ENCODE measurements around the gene INSYN2A. TPM values are rescaled to one million over a fixed set of nuclear protein-coding genes. Genes with fewer than 3 reads are reported as not detected.

Gene INSYN2A
- total and polyA plus RNA-seq, 2 experiments from 2014 or later = 0.28 to 1.3 TPM

- Mint-ChIP-seq H3K4me1 (peaks cover 25% of the 10 kb centered on the region), H3K36me3 (ENCODE audit: low read depth) (no peaks in the 10 kb centered on the region; the same call in 2 of the 3 replicates), H3K27me3 (ENCODE audit: insufficient read depth, low read depth, poor library complexity) (peaks cover 16% of the 10 kb centered on the region), H3K9me3 (no peaks in the 10 kb centered on the region), H3K4me3 (no peak overlapping the region), H3K27ac (no peak overlapping the region)
- H3K4me3 ChIP-seq = no peak overlapping the region
- ATAC-seq (no peak), DNase-seq (ENCODE audit: low spot score) (no peak)
- no peaks in the 10 kb centered on the region for H3K9me2 ChIP-seq (ENCODE audit: insufficient read depth)
- H2AFZ ChIP-seq = no peak overlapping the region
- H3K79me2 ChIP-seq (replicated peaks; ENCODE audit: insufficient read depth) = no peaks in the 10 kb centered on the region; the same call in 1 of the 2 replicates
- peaks cover 3% of the 10 kb centered on the region; the same call in 1 of the 2 replicates for H4K20me1 ChIP-seq (replicated peaks; ENCODE audit: insufficient read depth)
- TF ChIP-seq STAT1 (IDR thresholded peaks at IDR 0.05; ENCODE audit: unreplicated experiment) = no peak
- no peak for TF ChIP-seq CREB1 (CRISPR knock-in tag; IDR thresholded peaks at IDR 0.05; ENCODE audit: low read depth)
- no peak for TF ChIP-seq ETS1 (IDR thresholded peaks at IDR 0.05)
- TF ChIP-seq ZNF114 (CRISPR knock-in tag; IDR thresholded peaks at IDR 0.05) = no peak
- no peak for TF ChIP-seq EZH2 (IDR thresholded peaks at IDR 0.05; ENCODE audit: low read depth, unreplicated experiment)
- TF ChIP-seq ZNF462 (CRISPR knock-in tag; IDR thresholded peaks at IDR 0.05) = no peak
- no peak for TF ChIP-seq ZNF331 (CRISPR knock-in tag; IDR thresholded peaks at IDR 0.05; ENCODE audit: low read depth)
- TF ChIP-seq CTCF (conservative IDR thresholded peaks at IDR 0.05; ENCODE audit: low read depth in 2 of 2) = peak; percentile 26
- peaks cover 12% of the 10 kb centered on the region; the same call in 1 of the 2 replicates for H3K4me1 ChIP-seq (ENCODE audit: insufficient read depth)
- no peak overlapping the region for H3K4me2 ChIP-seq
- H3K27me3 ChIP-seq (ENCODE audit: insufficient read depth) = peaks cover 40% of the 10 kb centered on the region
- H3K36me3 ChIP-seq (ENCODE audit: insufficient read depth) = no peaks in the 10 kb centered on the region
- no peaks in the 10 kb centered on the region for H3F3A ChIP-seq (replicated peaks; ENCODE audit: low read depth)
- no peak overlapping the region for H3K27ac ChIP-seq (ENCODE audit: low read depth)
Measured at GRCh38 chr10:127198307-127198706, 1.9 kb upstream of the INSYN2A start.

All from GM23338 (cell line).